ENCODE measurements around the gene CMIP.
A peak's percentile ranks its signal among the peaks of the same experiment; 100 is the strongest.

CMIP gene

DNA sequence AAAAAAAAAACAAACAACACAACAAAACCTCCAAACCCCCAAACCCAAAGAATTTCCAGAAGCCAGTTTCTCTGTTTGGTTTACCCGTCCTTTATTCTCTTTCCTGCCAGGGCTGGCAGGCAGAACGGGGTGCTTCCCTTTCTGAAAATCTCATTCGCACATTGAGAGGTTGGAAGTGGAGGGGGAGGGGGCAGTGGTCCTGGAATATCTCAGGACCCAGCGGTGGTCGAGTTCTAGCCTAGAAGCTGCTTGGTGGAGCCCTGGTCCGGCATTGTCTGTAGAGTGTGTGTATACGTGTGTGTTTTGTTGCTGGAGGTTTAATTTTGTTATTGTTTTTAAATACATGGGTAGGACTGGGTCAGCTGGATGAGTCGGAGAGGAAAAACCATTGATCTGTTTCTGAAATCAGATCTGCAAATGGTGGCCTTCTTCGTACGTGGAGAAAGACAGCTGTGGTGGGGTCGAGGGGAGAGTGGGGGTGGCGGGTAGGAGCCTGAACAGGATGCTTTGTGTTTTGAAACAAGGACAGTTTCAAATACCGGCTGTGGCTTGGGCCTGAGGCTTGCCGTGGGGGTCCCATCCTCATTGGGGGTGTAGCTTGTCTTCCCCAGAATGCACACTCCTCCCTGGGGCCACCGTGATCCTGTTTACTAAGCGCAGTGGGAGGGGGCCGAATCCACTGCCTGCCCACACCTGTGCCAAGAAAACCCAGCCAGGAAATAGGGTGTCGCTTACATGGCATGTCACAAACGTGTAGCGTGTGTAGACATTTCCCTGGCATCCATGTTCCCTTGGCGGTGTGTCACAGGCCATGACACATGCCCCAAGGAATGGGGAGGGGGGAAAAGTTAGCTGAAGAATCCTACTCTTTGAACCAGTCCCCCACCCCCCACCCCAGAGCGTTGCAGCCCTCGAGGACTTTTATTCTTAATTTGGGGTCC lies 1.6 kb downstream of the CMIP start:
- H3K4me3 ChIP-seq (ENCODE audit: low read depth, low read length) = peak overlapping the region; percentile 83

DNA sequence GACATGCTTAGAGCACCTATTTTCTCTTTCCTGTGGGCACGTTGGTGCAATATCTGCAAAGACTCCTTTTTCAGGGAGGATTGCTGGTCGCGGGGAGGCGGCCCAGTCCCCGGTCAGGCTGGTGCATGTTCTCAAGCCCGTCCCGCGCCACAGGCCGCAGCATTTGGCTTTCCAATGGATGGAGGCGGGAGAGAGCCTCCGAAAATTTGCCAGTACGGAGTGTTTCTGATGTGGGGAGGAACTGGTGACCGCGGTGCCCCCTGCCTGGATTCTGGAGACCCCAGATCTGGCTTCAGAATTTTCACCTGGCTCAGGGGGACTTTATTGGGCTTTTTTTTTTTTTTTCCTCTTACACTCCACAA lies 2.3 kb downstream of the CMIP start:
- peak overlapping the region; percentile 83 for H3K4me3 ChIP-seq (ENCODE audit: low read depth, low read length)

DNA sequence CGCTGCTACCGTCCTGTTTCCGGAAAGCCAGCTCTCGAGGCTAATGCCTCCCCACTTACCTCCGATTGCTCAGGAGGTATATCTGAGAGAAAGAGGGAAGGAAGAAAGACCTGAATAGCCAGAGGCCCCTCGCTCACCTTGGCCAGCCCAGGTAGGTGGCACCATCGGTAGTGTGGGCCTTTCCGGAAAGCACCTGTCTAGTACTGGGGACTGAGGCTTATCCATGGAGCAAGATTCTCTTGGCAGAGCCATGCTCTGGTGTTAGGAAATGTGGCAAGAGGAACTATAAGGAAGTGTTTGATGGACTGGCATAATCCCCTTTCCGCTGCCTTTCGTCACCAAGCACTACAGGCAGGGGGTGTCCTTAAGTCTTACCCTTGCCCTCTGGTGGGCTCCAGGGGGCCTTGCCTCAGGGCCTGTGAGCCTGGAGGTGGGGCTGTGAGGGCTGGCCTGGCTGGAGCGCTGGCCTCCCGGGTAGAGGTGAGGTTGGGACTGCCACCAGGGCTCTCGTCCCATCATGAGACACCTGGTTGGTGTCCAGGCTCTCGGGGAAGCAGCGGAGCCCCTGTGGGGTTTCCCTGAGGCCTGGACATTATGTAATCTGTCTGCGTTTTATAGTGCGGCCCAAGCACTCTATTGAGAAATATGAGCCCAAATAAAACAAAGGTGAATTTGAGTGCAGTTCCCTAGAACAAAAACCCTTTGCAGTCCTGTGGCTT lies 2.9 kb downstream of the CMIP start:
- peak overlapping the region; percentile 83 for H3K4me3 ChIP-seq (ENCODE audit: low read depth, low read length)

DNA sequence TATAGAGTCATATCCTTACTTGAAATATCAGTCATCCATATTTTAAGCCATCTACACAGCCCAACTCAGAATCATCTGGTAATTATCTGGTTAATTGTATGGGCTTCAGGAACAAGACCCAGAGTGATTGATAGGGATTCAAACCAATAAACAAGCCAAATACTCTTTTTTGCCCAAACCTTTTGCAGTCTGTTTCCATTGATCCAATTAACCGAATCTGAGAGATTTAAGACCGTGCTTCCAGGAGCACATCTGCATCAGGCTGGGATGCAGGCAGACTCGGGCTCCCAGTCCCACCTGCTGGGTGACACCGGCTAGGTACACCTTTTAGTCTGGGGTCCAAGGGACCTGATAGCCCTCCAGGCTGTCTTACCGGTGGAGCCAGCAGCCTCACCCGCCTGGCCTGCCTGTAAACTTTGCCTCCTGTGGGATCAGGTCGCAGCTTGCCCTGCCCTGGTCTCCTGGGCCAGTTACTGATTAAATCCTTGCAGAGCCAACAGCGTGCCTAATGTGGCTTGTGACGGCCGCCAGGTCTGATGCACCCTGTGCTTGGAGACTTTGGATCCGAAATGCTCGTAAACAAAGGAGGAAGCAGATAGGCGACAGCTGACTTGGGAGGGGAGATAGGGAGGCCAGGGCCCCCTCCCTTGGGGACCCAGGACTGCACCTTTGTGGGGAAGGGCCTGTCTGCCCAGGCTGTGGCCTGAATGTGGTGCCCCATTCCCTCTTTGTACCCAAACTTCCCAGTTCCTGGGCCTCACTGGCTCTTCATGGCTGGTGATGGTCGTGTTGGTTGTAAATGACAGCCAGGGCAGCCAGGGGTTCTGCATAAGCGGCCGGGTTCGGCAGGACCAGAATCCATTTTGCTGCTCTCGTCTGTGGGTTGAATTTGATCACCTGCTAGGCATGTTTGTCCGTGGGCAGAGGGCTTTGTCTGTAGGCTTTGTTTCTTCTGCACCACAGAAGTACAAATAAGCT lies 3.8 kb downstream of the CMIP start:
- H3K4me3 ChIP-seq (ENCODE audit: low read depth, low read length) = no peak overlapping the region

DNA sequence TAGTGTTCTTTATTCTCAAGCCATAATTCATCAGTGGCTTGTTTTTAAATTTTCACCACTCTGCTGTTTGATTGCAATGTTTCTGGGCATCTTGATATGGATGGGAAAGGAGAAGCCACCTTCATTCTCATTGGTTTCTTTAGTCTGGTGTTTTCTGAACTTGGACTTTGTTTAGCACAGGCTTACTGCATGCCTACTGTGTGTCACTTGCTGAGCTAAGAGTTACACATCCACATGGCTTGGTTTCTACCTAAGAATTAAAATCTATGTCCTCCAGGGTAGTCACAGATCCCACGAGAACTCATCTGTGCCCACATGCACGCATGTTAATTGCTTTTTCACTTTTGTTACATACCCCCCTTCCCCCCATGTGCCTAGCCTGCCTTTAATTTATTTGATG lies 4.6 kb downstream of the CMIP start:
- H3K4me3 ChIP-seq (ENCODE audit: low read depth, low read length) = no peak overlapping the region

DNA sequence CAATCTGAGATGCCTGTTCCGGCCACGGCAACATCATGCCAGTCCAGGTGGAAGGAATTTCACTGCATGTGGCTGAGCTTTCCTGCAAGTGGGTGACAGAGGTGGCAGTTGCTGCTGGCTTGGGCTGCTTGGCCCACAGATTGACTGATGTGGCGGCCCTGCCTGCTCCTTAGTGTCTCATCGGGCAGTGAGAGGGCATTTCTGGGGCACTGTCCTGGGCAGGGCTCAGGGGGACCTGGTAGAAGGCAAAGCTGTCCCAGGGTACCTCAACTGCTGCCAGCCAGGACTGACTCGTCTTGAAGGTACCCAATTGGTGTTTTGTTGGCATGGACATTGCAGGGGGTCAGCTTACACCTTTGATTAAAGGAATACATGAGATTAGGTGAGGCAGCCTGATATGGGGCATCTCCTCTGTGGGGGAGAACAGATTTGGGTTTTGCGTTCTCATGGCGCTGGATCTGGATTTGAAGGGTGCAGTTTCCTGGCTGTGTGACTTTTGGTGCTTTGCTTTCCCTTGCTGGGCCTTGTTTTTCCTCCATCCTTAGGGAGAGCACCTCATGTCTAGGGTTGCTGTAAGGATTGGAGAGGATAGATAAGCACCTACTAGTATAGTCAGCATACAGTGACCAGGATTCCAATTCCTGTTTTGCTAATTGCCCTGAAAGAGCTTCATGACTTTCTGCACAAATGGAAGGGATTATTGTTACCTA lies 5.4 kb downstream of the CMIP start:
- no peak overlapping the region for H3K4me3 ChIP-seq (ENCODE audit: low read depth, low read length)

DNA sequence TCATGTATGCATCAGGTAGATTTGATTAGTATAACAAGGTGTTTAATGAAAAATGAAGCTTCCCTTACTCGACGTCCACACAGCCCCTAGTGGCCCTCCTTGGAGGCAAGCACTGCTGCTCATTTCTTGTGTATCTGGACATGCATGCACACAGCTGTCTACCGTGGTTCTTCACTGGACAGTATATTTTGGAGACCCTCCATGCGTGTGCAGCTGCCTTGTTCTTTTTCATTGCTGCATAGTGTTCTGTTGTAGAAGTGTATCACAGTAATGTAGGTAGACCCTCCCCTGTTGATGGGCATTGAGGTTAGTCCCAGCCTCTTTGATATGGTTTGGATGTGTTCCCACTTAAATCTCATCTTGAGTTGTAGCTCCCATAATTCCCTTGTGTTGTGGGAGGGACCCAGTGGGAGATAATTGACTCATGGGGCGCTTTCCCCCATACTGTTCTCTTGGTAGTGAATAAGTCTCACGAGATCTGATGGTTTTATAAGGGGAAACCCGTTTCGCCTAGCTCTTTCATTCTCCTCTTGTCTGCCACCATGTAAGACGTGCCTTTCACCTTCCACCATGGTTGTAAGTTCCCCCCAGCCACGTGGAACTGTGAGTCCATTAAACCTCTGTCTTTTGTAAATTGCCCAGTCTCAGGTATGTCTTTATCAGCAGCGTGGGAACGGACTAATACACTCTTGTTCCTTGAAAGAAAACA lies 6.3 kb downstream of the CMIP start:
- no peak overlapping the region for H3K4me3 ChIP-seq (ENCODE audit: low read depth, low read length)

GRCh38 chr16:81451753-81452680 lies 7.4 kb downstream of the CMIP start:
- H3K4me3 ChIP-seq (ENCODE audit: low read depth, low read length) = no peak overlapping the region

DNA sequence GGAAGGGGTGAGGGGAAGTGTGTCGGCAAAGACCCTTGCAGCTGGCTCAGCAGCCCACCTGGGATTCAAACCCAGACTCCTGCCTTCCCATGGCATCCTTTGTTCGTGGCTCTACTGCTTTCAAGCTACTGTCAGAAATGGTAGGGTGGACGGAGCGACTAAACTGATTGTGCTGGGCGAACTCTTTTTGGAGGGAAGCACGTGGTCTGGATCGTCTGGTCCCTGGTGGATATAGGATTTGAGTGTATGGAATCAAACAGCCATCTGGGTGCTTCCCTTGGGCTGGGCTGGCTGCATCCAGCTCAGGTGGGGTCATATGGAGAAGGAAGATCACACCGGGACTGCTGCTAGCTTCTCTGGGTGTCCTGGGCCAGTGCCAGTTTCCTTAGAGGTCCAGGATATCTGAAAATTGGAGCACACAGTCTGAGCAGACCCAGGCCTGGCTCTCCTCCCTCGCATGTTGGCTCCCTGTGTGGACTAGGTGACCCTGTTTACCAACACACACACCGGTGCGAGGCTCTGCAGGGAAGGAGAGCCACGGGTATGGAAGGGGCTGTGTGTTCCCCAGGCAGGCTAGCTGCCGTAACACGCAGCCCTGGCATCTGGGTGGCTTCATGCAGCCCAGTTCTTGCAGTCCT lies 8.6 kb downstream of the CMIP start:
- H3K4me3 ChIP-seq (ENCODE audit: low read depth, low read length) = no peak overlapping the region

DNA sequence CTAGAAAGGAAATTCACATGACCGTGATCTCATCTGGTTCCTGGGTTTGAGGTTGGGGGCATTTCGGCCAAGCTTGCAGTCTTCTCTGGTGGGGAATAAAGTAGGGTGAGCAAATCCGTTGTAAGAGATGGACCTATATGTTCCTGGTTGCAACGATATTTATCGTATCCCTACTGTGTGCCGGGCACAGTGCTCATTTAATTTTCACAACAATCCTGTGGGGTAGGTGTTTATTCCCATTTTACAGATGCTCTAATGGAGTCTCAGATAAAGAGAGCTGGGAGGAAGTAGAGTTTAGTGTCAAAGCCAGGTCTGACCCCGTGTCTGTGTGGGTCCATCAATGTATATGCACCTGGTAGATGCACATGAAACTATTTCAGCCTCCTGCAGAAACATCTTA lies 9.4 kb downstream of the CMIP start:
- no peak overlapping the region for H3K4me3 ChIP-seq (ENCODE audit: low read depth, low read length)

DNA sequence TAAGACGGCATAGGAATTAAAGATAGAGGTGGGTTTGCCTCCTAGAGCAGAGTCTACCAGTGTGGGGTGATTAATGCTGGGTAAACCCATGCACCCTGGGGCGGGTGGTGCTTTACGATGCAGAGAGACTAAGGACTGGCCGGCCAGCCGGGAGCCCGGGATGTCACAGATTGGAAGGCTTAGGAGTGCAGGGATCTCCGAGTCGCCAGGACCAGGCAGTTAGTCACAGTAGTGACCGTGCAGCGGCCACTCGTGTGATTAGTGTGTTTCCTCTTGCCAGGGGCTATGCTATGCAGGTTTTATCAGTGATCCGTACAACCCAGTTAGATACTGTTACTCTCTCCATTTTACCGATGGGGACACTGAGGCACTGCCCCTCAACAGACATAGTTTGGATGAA lies 10.4 kb downstream of the CMIP start:
- no peak overlapping the region for H3K4me3 ChIP-seq (ENCODE audit: low read depth, low read length)

DNA sequence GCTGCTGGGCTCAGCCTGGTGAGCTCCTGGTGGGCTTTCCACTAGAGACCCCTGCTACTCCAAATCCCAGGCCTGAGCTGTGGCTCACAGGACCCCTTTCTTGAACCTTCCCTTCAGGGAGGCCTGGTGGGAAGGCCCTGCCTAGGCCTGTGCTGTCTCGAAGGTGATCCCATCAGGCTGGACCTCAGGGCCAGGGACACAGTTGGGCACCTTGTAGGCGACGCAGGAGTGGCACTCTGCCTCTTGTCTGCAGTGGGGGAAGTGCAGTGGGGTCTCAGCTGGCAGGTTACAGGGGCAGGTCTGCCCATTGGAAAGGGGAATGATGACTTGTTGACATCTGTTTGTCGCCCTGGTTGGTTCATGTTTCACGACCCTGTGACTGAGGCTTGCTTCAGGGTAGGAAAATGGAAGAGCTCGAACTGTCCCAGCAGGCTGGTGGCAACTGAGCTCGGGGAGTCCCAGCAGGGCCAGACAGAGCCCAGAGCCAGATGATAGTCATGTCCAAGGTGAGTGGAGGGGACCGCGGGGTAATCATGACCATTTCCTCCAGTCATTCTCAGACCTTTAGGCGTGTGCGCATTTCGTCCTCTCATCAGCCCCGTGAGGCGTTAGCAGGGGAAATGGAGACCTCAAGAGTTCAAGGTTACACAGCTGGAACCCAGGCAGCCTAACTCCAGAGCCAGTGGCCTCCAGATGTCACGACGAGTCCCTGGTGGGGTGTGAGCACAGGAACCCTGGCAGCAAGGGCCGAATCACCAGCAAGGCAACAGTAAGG lies 11.3 kb downstream of the CMIP start:
- H3K4me3 ChIP-seq (ENCODE audit: low read depth, low read length) = no peak overlapping the region

DNA sequence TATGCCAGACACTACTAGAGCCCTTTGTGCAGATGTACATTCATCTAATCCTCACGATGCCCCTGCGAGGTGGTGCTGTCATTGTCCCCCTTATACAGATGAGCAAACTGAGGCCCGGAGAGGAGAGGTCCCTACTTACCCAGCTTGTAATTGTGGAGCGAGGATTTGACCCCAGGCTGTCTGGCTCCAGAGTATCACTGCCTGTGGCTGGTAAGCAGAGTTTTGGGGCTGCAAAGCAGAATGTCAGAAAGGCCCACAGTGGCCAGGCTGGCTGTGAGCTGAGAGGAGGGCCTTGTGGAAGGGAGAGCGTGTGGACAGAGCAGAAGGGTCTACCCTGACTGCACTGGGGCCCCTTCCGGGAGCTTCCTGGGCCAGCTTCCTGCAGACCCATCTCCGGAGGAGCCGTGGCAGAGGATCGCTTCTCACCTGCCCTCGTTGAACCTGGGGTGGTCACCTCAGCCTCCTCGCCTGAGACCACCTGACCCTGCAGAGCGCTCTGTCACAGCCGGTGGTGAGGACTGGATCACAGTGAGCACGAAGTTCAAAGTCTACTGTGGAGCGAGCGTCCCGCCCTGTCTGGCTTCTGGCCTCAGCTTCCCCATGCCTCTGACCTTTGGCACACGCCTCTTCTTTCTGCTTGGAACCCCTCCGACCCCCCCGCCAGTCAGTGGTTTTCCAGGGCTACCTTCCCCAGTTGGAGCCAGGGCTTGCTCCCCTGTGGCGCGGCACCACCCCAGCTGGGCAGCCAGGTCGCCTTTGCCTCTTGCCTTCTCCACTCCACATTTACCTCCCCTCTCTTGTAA lies 12.1 kb downstream of the CMIP start:
- H3K4me3 ChIP-seq (ENCODE audit: low read depth, low read length) = no peak overlapping the region

GRCh38 chr16:81457326-81458133 lies 12.9 kb downstream of the CMIP start:
- H3K4me3 ChIP-seq (ENCODE audit: low read depth, low read length) = no peak overlapping the region

- no peak overlapping the region for H3K4me3 ChIP-seq (ENCODE audit: low read depth, low read length)
These were observed 13.6 kb downstream of the CMIP start for GRCh38 chr16:81458149-81458669.

All from iPS-11a (cell line).